ENCODE data around the gene CTSV.
"Not testable (repeated sequence)": the region's sequence is repeated elsewhere in the genome, so short reads cannot be mapped to it uniquely, and the experiment has no call there.

DNA sequence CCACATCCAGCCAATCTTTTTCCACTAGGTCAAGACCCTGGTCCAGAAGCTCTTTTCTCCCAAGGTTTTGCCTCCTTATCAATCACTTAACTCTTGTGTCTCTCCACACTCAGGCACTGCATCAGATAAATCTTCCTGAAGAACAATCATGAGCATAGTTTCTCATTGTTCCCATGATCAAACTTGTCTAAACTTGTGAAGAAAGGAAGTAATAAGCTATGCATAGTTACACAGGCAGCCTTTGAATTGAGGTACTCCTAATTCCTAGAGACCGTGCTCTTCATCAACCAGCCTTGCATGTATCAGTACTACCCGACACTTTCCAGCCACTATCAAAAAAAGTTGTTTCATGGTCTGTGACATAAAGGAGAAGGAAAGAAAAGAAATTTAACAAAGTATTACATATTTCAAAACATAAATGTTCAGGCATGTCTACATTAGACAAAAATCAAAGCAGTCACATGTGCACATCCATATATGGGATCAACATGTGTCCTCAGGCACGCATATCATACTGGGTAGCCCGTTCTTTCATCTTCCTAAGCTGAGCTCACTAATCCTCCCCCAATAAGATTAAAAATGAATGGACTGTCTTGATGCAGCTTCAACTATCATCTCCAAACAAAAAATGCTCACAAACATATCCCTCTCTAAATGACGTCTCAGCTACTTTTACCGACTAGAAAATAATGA, 41.8 kb downstream of the CTSV start:
- not testable (repeated sequence) for TF ChIP-seq CREB1 (CRISPR knock-in tag; IDR thresholded peaks at IDR 0.05); SP1 (CRISPR knock-in tag; conservative IDR thresholded peaks at IDR 0.05); ZNF423 (CRISPR knock-in tag; IDR thresholded peaks at IDR 0.05); FOXK1 (CRISPR knock-in tag; IDR thresholded peaks at IDR 0.05); NR2C2 (CRISPR knock-in tag; IDR thresholded peaks at IDR 0.05); FOXP1 (CRISPR knock-in tag; IDR thresholded peaks at IDR 0.05; ENCODE audit: borderline replicate concordance); ESRRA (CRISPR knock-in tag; IDR thresholded peaks at IDR 0.05; ENCODE audit: borderline replicate concordance); ZBTB21 (CRISPR knock-in tag; IDR thresholded peaks at IDR 0.05; ENCODE audit: borderline replicate concordance)
- TF ChIP-seq, protein P1, sequence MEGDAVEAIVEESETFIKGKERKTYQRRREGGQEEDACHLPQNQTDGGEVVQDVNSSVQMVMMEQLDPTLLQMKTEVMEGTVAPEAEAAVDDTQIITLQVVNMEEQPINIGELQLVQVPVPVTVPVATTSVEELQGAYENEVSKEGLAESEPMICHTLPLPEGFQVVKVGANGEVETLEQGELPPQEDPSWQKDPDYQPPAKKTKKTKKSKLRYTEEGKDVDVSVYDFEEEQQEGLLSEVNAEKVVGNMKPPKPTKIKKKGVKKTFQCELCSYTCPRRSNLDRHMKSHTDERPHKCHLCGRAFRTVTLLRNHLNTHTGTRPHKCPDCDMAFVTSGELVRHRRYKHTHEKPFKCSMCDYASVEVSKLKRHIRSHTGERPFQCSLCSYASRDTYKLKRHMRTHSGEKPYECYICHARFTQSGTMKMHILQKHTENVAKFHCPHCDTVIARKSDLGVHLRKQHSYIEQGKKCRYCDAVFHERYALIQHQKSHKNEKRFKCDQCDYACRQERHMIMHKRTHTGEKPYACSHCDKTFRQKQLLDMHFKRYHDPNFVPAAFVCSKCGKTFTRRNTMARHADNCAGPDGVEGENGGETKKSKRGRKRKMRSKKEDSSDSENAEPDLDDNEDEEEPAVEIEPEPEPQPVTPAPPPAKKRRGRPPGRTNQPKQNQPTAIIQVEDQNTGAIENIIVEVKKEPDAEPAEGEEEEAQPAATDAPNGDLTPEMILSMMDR (IDR thresholded peaks at IDR 0.05): not testable (repeated sequence)
- TF ChIP-seq, protein P2, sequence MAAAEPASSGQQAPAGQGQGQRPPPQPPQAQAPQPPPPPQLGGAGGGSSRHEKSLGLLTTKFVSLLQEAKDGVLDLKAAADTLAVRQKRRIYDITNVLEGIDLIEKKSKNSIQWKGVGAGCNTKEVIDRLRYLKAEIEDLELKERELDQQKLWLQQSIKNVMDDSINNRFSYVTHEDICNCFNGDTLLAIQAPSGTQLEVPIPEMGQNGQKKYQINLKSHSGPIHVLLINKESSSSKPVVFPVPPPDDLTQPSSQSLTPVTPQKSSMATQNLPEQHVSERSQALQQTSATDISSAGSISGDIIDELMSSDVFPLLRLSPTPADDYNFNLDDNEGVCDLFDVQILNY (CRISPR knock-in tag; IDR thresholded peaks at IDR 0.05): not testable (repeated sequence)
- TF ChIP-seq, protein P3, sequence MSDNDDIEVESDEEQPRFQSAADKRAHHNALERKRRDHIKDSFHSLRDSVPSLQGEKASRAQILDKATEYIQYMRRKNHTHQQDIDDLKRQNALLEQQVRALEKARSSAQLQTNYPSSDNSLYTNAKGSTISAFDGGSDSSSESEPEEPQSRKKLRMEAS (CRISPR knock-in tag; IDR thresholded peaks at IDR 0.05): not testable (repeated sequence)
- TF ChIP-seq, protein P4, sequence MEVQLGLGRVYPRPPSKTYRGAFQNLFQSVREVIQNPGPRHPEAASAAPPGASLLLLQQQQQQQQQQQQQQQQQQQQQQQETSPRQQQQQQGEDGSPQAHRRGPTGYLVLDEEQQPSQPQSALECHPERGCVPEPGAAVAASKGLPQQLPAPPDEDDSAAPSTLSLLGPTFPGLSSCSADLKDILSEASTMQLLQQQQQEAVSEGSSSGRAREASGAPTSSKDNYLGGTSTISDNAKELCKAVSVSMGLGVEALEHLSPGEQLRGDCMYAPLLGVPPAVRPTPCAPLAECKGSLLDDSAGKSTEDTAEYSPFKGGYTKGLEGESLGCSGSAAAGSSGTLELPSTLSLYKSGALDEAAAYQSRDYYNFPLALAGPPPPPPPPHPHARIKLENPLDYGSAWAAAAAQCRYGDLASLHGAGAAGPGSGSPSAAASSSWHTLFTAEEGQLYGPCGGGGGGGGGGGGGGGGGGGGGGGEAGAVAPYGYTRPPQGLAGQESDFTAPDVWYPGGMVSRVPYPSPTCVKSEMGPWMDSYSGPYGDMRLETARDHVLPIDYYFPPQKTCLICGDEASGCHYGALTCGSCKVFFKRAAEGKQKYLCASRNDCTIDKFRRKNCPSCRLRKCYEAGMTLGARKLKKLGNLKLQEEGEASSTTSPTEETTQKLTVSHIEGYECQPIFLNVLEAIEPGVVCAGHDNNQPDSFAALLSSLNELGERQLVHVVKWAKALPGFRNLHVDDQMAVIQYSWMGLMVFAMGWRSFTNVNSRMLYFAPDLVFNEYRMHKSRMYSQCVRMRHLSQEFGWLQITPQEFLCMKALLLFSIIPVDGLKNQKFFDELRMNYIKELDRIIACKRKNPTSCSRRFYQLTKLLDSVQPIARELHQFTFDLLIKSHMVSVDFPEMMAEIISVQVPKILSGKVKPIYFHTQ (CRISPR knock-in tag; IDR thresholded peaks at IDR 0.05): not testable (repeated sequence)
- TF ChIP-seq, protein P5, sequence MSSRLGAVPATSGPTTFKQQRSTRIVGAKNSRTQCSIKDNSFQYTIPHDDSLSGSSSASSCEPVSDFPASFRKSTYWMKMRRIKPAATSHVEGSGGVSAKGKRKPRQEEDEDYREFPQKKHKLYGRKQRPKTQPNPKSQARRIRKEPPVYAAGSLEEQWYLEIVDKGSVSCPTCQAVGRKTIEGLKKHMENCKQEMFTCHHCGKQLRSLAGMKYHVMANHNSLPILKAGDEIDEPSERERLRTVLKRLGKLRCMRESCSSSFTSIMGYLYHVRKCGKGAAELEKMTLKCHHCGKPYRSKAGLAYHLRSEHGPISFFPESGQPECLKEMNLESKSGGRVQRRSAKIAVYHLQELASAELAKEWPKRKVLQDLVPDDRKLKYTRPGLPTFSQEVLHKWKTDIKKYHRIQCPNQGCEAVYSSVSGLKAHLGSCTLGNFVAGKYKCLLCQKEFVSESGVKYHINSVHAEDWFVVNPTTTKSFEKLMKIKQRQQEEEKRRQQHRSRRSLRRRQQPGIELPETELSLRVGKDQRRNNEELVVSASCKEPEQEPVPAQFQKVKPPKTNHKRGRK (CRISPR knock-in tag; IDR thresholded peaks at IDR 0.05; ENCODE audit: borderline replicate concordance): not testable (repeated sequence)

Data from WTC11 (cell line).